ENCODE data around the gene ARID2.

GRCh38 chr12:45729233-45730083, at the start of gene ARID2:
- TF ChIP-seq CTCF (IDR thresholded peaks at IDR 0.05) (no peak), EZH2 (IDR thresholded peaks at IDR 0.05; ENCODE audit: borderline replicate concordance, insufficient read depth, low read depth, low read length, poor library complexity, severe bottlenecking) (no peak)

Measured in B cell (primary cell).